GM13976 (cell line): ENCODE data around the gene SGSH.

Experiments used
- DNase-seq: peaks from one replicate; pipeline ENCODE4 v3.0.0; 2012; ENCODE audit warnings: low spot score
- in situ Hi-C: fragments of 300-500 bp; cut with MboI; formaldehyde crosslinking; loops from one replicate; pipeline ENCODE4 v1.12.0; 2022; ENCODE audit warnings: low sequenced_read_pairs, mixed read lengths, inconsistent platforms; ENCODE audit not compliant: unreplicated experiment
- TF ChIP-seq, protein P1 (sequence below): IDR thresholded peaks from 2 replicates; pipeline ENCODE4 v1.5.1; 2012; ENCODE audit warnings: borderline replicate concordance, mild to moderate bottlenecking; ENCODE audit not compliant: insufficient read depth; ENCODE audit errors: extremely low read depth, missing control alignments, control extremely low read depth

SGSH gene

GRCh38 chr17:80173126-80173525, 47.0 kb downstream of the SGSH start:
- no peak for DNase-seq
- in situ Hi-C loops, result no loop called here
- TF ChIP-seq, protein P1, sequence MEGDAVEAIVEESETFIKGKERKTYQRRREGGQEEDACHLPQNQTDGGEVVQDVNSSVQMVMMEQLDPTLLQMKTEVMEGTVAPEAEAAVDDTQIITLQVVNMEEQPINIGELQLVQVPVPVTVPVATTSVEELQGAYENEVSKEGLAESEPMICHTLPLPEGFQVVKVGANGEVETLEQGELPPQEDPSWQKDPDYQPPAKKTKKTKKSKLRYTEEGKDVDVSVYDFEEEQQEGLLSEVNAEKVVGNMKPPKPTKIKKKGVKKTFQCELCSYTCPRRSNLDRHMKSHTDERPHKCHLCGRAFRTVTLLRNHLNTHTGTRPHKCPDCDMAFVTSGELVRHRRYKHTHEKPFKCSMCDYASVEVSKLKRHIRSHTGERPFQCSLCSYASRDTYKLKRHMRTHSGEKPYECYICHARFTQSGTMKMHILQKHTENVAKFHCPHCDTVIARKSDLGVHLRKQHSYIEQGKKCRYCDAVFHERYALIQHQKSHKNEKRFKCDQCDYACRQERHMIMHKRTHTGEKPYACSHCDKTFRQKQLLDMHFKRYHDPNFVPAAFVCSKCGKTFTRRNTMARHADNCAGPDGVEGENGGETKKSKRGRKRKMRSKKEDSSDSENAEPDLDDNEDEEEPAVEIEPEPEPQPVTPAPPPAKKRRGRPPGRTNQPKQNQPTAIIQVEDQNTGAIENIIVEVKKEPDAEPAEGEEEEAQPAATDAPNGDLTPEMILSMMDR, result no peak

- TF ChIP-seq, protein P1, result no peak
- in situ Hi-C loops, result no loop called here
- no peak for DNase-seq
Measured at GRCh38 chr17:80171681-80172080, 48.5 kb downstream of the SGSH start.

GRCh38 chr17:80169784-80170500, 50.2 kb downstream of the SGSH start, which contains the start of gene CARD14:
CARD14 (plus strand) TSS chr17:80170030; CDS start chr17:80181439, 11,409 bp downstream.
- TF ChIP-seq, protein P1, result no peak
- DNase-seq, result peak; percentile 18
- in situ Hi-C loops, result no loop called here

- in situ Hi-C loops, result no loop called here
- DNase-seq, result no peak
- TF ChIP-seq, protein P1, result no peak
Measured at GRCh38 chr17:80169107-80169506, 51.0 kb downstream of the SGSH start.

GRCh38 chr17:80168371-80168770, 51.8 kb downstream of the SGSH start:
- TF ChIP-seq, protein P1, result no peak
- DNase-seq, result no peak
- in situ Hi-C loops, result no loop called here

- in situ Hi-C loops, result no loop called here
- DNase-seq, result no peak
- TF ChIP-seq, protein P1, result no peak
Measured at GRCh38 chr17:80166446-80166845, 53.7 kb downstream of the SGSH start.
